ENCODE results near the gene ITGAX. TPM values are rescaled to one million over a fixed set of nuclear protein-coding genes. Genes with fewer than 3 reads are reported as not detected.

The ITGAX gene
- polyA plus RNA-seq, 1 of the 3 experiments (the other 2 are of a cell fraction), result 0.66 TPM

GRCh38 chr16:31360251-31360650 is 5.3 kb downstream of the ITGAX start:
- Histone ChIP-seq H3K27ac (ENCODE audit: low read depth in 2 of 2, low read length in 1 of 2) (no peak overlapping the region), H4K20me1 (ENCODE audit: insufficient read depth) (no peaks in the 10 kb centered on the region), H3K27me3 (ENCODE audit: insufficient read depth) (peaks cover 42% of the 10 kb centered on the region), H3K9me2 (no peaks in the 10 kb centered on the region), H3K4me2 (no peak overlapping the region), H3K9ac (no peak overlapping the region), H3K79me2 (ENCODE audit: insufficient read depth) (no peaks in the 10 kb centered on the region), H2AFZ (ENCODE audit: low read depth) (no peak overlapping the region), H3K36me3 (replicated peaks in 1 of 2; ENCODE audit: control insufficient read depth in 1 of 2, insufficient read depth in 2 of 2, low read length in 1 of 2) (no peaks in the 10 kb centered on the region), H3K4me1 (ENCODE audit: control insufficient read depth in 1 of 2, insufficient read depth in 2 of 2, low read depth in 1 of 2, low read length in 1 of 2) (no peaks in the 10 kb centered on the region), H3K4me3 (ENCODE audit: low read depth in 2 of 2, low read length in 1 of 2) (no peak overlapping the region), H3K9me3 (no peaks in the 10 kb centered on the region), H3F3A (replicated peaks; ENCODE audit: insufficient read depth) (no peaks in the 10 kb centered on the region)
- 10% methylated on average over 7 of the region's 7 CpGs for WGBS (ENCODE audit: low lambda C conversion rate)
- no peak for DNase-seq
- POLR2A ChIA-PET, result no interaction called here
- CTCF ChIA-PET, result no interaction called here
- TF ChIP-seq MXI1 (IDR thresholded peaks at IDR 0.05; ENCODE audit: low read depth, low read length) (no peak), RXRA (IDR thresholded peaks at IDR 0.05; ENCODE audit: borderline replicate concordance, low read depth) (no peak), ZBTB33 (IDR thresholded peaks at IDR 0.05; ENCODE audit: borderline replicate concordance, low read depth) (no peak)

GRCh38 chr16:31361201-31362110 is 6.5 kb downstream of the ITGAX start:
- no peak overlapping the region for H3K27ac ChIP-seq (ENCODE audit: low read depth in 2 of 2, low read length in 1 of 2)
- H3K9me3 ChIP-seq, result no peaks in the 10 kb centered on the region
- H3K27me3 ChIP-seq (ENCODE audit: insufficient read depth), result peaks cover 52% of the 10 kb centered on the region
- WGBS (ENCODE audit: low lambda C conversion rate), result 26% methylated on average over 19 of the region's 28 CpGs
- ChIA-PET CTCF (no interaction called here), POLR2A (no interaction called here)
- H3K9ac ChIP-seq, result no peak overlapping the region
- no peak overlapping the region for H3K4me3 ChIP-seq (ENCODE audit: low read depth in 2 of 2, low read length in 1 of 2)
- H3F3A ChIP-seq (replicated peaks; ENCODE audit: insufficient read depth), result no peaks in the 10 kb centered on the region
- TF ChIP-seq FOXJ3 (CRISPR knock-in tag; IDR thresholded peaks at IDR 0.05), result no peak
- TF ChIP-seq EP300 (IDR thresholded peaks at IDR 0.05; ENCODE audit: borderline replicate concordance in 1 of 2, low read depth in 1 of 2, low read length in 1 of 2), result no peak
- TF ChIP-seq REST (IDR thresholded peaks at IDR 0.05; ENCODE audit: low read depth, low read length), result no peak
- TF ChIP-seq GABPA (IDR thresholded peaks at IDR 0.05; ENCODE audit: low read depth), result no peak
- no peak for TF ChIP-seq RCOR1 (IDR thresholded peaks at IDR 0.05; ENCODE audit: low read length)
- TF ChIP-seq GATA2 (CRISPR knock-in tag; IDR thresholded peaks at IDR 0.05), result no peak
- TF ChIP-seq NRF1 (IDR thresholded peaks at IDR 0.05; ENCODE audit: low read depth, low read length), result no peak
- TF ChIP-seq PBX3 (IDR thresholded peaks at IDR 0.05), result no peak
- TF ChIP-seq TEAD4 (IDR thresholded peaks at IDR 0.05; ENCODE audit: borderline replicate concordance, insufficient read depth), result no peak
- TF ChIP-seq RFX5 (IDR thresholded peaks at IDR 0.05; ENCODE audit: low read length), result no peak
- no peak for TF ChIP-seq YY1 (IDR thresholded peaks at IDR 0.05; ENCODE audit: low read depth)
- no peak for TF ChIP-seq EZH2phosphoT487 (IDR thresholded peaks at IDR 0.05; ENCODE audit: borderline replicate concordance, low read depth)
- no peak for TF ChIP-seq CHD2 (IDR thresholded peaks at IDR 0.05; ENCODE audit: low read length, partially characterized antibody)
- no peak for TF ChIP-seq MAX (IDR thresholded peaks at IDR 0.05; ENCODE audit: low read depth)
- TF ChIP-seq TCF12 (IDR thresholded peaks at IDR 0.05), result no peak
- TF ChIP-seq SMC3 (IDR thresholded peaks at IDR 0.05; ENCODE audit: low read depth, low read length), result no peak
- TF ChIP-seq RXRA (IDR thresholded peaks at IDR 0.05; ENCODE audit: borderline replicate concordance, low read depth), result no peak
- H2AFZ ChIP-seq (ENCODE audit: low read depth), result no peak overlapping the region
- DNase-seq, result no peak
- no peaks in the 10 kb centered on the region for H4K20me1 ChIP-seq (ENCODE audit: insufficient read depth)
- no peak overlapping the region for H3K4me2 ChIP-seq
- no peaks in the 10 kb centered on the region for H3K9me2 ChIP-seq
- H3K79me2 ChIP-seq (ENCODE audit: insufficient read depth), result no peaks in the 10 kb centered on the region
- H3K36me3 ChIP-seq (replicated peaks in 1 of 2; ENCODE audit: control insufficient read depth in 1 of 2, insufficient read depth in 2 of 2, low read length in 1 of 2), result no peaks in the 10 kb centered on the region
- no peaks in the 10 kb centered on the region for H3K4me1 ChIP-seq (ENCODE audit: control insufficient read depth in 1 of 2, insufficient read depth in 2 of 2, low read depth in 1 of 2, low read length in 1 of 2)

Data from SK-N-SH (cell line).